Endothelial cell (in vitro differentiated cells): Measurements from ENCODE around the gene KCNQ2. TPM values are rescaled to one million over a fixed set of nuclear protein-coding genes. Genes with fewer than 3 reads are reported as not detected.

Source experiments
- DNase-seq: peaks from one replicate; pipeline ENCODE4 v3.0.0; 2021; ENCODE audit warnings: low spot score
- H3K27ac Mint-ChIP-seq: one replicate; pipeline ENCODE4 v1.8.0; 2021; ENCODE audit warnings: mixed read lengths, inconsistent platforms; ENCODE audit not compliant: unreplicated experiment
- H3K27me3 Mint-ChIP-seq: one replicate; pipeline ENCODE4 v1.8.0; 2021; ENCODE audit warnings: mild to moderate bottlenecking, moderate library complexity, mixed read lengths, inconsistent platforms; ENCODE audit not compliant: unreplicated experiment
- H3K36me3 Mint-ChIP-seq: one replicate; pipeline ENCODE4 v1.8.0; 2021; ENCODE audit warnings: mild to moderate bottlenecking, low read depth, mixed read lengths, inconsistent platforms; ENCODE audit not compliant: unreplicated experiment
- H3K4me1 Mint-ChIP-seq: one replicate; pipeline ENCODE4 v1.8.0; 2021; ENCODE audit warnings: mild to moderate bottlenecking, mixed read lengths, inconsistent platforms; ENCODE audit not compliant: unreplicated experiment
- H3K4me3 Mint-ChIP-seq: one replicate; pipeline ENCODE4 v1.8.0; 2021; ENCODE audit warnings: mild to moderate bottlenecking, mixed read lengths, inconsistent platforms; ENCODE audit not compliant: unreplicated experiment
- H3K9me3 Mint-ChIP-seq: one replicate; pipeline ENCODE4 v1.8.0; 2021; ENCODE audit warnings: mixed read lengths, inconsistent platforms; ENCODE audit not compliant: unreplicated experiment
- total RNA-seq: library from RNA; stranded (reverse); fragmentation: NEBNext Ultra II Directional; extraction: Animal tissue kit (Norgen Biotek cat#: 25700); gene quantifications from one replicate; pipeline ENCODE4 v1.2.1, GENCODE V29; 2021; ENCODE audit not compliant: unreplicated experiment
- TF ChIP-seq, protein P1 (sequence below): fragments of 200-600 bp; sonication (generic); IDR thresholded peaks from one replicate; pipeline ENCODE4 v1.5.0; 2021; ENCODE audit warnings: antibody characterized with exemption; ENCODE audit not compliant: unreplicated experiment

The KCNQ2 gene
- total RNA-seq, 1 donor from 2014 or later, result 3.2 TPM

DNA sequence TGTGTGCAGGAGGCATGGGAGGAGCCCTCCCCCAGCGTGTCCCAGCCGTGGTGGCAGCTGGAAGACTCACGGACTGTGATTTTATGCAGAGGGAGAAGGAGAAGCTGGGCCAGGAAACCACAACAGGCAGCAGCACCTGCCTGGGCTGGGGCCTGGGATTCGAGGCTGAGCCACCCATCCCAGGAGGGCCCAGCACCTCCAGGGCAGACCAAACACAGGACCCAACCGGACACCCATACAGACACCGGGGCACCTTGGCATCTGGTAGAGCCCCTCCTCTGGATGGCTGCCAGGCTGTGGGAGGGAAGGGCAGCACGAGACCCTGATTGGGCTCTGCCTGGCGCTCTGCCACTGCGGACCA lies 69.6 kb downstream of the KCNQ2 start:
- H3K36me3 Mint-ChIP-seq, result no peaks in the 10 kb centered on the region
- DNase-seq, result no peak
- H3K27ac Mint-ChIP-seq, result no peak overlapping the region
- TF ChIP-seq, protein P1, sequence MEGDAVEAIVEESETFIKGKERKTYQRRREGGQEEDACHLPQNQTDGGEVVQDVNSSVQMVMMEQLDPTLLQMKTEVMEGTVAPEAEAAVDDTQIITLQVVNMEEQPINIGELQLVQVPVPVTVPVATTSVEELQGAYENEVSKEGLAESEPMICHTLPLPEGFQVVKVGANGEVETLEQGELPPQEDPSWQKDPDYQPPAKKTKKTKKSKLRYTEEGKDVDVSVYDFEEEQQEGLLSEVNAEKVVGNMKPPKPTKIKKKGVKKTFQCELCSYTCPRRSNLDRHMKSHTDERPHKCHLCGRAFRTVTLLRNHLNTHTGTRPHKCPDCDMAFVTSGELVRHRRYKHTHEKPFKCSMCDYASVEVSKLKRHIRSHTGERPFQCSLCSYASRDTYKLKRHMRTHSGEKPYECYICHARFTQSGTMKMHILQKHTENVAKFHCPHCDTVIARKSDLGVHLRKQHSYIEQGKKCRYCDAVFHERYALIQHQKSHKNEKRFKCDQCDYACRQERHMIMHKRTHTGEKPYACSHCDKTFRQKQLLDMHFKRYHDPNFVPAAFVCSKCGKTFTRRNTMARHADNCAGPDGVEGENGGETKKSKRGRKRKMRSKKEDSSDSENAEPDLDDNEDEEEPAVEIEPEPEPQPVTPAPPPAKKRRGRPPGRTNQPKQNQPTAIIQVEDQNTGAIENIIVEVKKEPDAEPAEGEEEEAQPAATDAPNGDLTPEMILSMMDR, result no peak
- no peaks in the 10 kb centered on the region for H3K4me1 Mint-ChIP-seq
- H3K9me3 Mint-ChIP-seq, result no peaks in the 10 kb centered on the region
- H3K4me3 Mint-ChIP-seq, result no peak overlapping the region
- H3K27me3 Mint-ChIP-seq, result peaks cover 15% of the 10 kb centered on the region

DNA sequence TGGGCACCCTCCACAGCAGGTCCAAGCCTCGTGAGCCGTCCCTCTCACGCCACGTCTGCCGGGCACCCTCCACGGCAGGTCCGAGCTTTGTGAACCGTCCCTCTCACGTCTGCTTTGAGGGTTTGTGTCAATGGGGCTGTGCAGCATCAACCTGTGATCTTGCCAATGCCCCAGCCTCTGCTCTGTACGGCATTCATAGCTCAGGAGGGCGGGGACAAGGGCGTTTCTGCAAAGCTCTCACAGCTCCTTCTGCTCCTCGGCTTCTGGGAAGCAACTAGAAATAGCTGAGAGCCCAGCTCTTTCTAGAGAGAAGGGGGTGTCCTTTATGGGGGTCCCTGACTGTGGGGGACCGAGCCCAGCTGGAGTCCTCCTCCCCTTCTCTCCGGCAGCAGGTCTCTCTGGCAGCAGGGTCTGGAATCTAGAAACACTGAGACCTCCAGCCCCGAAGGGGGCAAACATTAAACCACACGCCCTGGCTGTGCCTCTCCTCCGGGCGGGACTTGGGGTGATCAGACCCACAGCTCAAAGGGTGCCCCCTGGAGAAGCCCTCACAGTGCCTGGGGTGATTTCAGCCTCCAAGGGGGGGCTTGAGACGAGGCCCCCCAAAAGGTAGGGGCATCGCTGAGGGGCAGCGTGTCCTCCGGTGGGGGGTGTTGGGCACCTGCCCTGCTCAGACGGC lies 70.1 kb downstream of the KCNQ2 start:
- no peaks in the 10 kb centered on the region for H3K9me3 Mint-ChIP-seq
- no peak for DNase-seq
- peak overlapping the region; percentile 9 for H3K27ac Mint-ChIP-seq
- TF ChIP-seq, protein P1, result no peak
- H3K27me3 Mint-ChIP-seq, result peaks cover 16% of the 10 kb centered on the region
- no peak overlapping the region for H3K4me3 Mint-ChIP-seq
- H3K4me1 Mint-ChIP-seq, result no peaks in the 10 kb centered on the region
- H3K36me3 Mint-ChIP-seq, result no peaks in the 10 kb centered on the region

DNA sequence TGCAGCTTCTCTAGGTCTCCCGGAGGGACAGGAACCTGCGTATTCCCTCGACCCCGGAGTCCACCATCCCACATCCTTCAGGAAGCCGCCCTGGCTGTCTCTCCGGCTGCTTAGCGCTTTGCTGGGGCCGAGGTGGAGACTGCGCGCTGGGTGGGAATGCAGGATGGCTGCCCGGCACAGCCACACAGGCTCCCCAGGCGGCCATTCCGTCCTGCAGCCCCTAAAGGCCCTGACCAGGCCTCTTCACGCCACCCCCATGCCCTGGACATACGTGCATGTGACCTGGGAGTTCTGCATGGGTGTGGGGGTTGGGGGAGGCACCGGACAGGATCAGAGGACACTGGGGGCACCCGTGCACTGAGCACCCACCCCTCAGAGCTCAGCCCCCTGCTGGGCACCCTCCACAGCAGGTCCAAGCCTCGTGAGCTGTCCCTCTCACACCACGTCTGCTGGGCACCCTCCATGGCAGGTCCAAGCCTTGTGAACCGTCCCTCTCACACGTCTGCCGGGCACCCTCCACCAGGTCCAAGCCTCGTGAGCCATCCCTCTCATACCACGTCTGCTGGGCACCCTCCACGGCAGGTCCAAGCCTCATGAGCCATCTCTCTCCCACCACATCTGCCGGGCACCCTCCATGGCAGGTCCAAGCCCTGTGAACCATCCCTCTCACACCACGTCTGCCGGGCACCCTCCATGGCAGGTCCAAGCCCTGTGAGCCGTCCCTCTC lies 70.9 kb downstream of the KCNQ2 start:
- Mint-ChIP-seq H3K4me1 (no peaks in the 10 kb centered on the region), H3K9me3 (no peaks in the 10 kb centered on the region), H3K27me3 (peaks cover 20% of the 10 kb centered on the region), H3K4me3 (no peak overlapping the region), H3K36me3 (no peaks in the 10 kb centered on the region), H3K27ac (peak overlapping the region; percentile 9)
- TF ChIP-seq, protein P1, result no peak
- no peak for DNase-seq

DNA sequence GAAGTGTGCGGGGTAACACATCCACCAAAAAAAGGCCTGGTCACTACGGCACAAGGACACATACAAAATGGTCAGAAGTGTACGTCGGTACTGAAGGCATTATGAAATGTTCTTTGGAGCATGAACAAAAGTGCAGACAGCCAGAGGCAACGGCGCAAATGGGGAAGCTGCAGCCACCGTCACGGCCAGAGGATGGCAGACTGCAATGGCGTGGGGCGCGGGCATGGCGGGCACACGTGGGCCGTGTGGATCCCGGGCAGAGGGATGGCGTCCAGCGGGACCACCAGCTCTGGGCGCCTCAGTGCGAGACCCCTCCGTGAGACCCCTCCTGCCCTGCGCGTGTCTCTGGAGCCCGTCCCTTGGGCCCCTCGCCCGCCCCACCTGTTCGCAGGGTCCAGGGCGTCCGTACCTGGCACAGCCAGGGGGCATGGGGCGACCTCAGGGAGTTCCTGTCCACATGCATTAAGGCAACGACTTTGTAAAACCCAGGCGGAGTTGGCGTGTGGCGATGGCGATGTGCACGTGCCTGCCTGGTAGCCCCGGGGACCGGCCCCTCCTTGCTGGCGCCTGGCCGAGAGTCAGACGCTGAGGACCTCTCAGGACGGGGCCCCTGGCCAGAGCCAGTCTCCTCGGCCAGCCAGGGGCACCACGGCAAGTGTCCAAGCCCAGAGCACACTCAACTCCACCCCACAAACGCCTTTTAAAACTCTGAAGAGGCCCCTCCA lies 71.8 kb downstream of the KCNQ2 start:
- DNase-seq, result no peak
- Mint-ChIP-seq H3K9me3 (no peaks in the 10 kb centered on the region), H3K4me3 (no peak overlapping the region), H3K27ac (peak overlapping the region; percentile 57), H3K27me3 (peaks cover 20% of the 10 kb centered on the region), H3K36me3 (no peaks in the 10 kb centered on the region), H3K4me1 (no peaks in the 10 kb centered on the region)
- TF ChIP-seq, protein P1, result no peak
